HL-60 (cell line): Measurements from ENCODE around the gene ADAM12.

Experiments
- DNase-seq, 2 experiments: peaks; one replicate each; pipeline ENCODE4 v3.0.0-alpha.2; 2010 to 2020; ENCODE audit warnings: low read depth in 1 of 2, low spot score in 1 of 2
- H3K27ac ChIP-seq: fragments of 250-450 bp; sonication (Bioruptor Pico); replicated peaks from 2 replicates; pipeline ENCODE4 v1.5.1; 2020; ENCODE audit warnings: mild to moderate bottlenecking, moderate library complexity
- H3K27me3 ChIP-seq: fragments of 250-450 bp; sonication (Bioruptor Pico); 2 replicates; pipeline ENCODE4 v1.5.1; 2021; ENCODE audit warnings: mild to moderate bottlenecking, moderate library complexity; ENCODE audit not compliant: insufficient read depth, poor library complexity, severe bottlenecking
- H3K4me3 ChIP-seq: replicated peaks from 2 replicates; pipeline ENCODE4 v1.5.1; 2011; ENCODE audit warnings: mild to moderate bottlenecking, control low read depth, low read length; ENCODE audit not compliant: insufficient read depth
- GABPA ChIP-seq: IDR thresholded peaks from 2 replicates; pipeline ENCODE4 v1.6.1; 2012; ENCODE audit warnings: low read depth
- POLR2AphosphoS5 ChIP-seq: IDR thresholded peaks from 2 replicates; pipeline ENCODE4 v1.6.1; 2012; ENCODE audit warnings: low read depth
- REST ChIP-seq: IDR thresholded peaks from 2 replicates; pipeline ENCODE4 v1.6.1; 2012; ENCODE audit warnings: low read depth; ENCODE audit not compliant: insufficient replicate concordance
- SPI1 ChIP-seq: IDR thresholded peaks from 2 replicates; pipeline ENCODE4 v1.6.1; 2012; ENCODE audit warnings: low read depth, mild to moderate bottlenecking, borderline replicate concordance
- TF ChIP-seq, protein P1 (sequence below): IDR thresholded peaks from one replicate; pipeline ENCODE4 v1.5.1; 2011; ENCODE audit warnings: low read length, control low read depth, inconsistent platforms; ENCODE audit not compliant: insufficient read depth

Gene ADAM12

DNA sequence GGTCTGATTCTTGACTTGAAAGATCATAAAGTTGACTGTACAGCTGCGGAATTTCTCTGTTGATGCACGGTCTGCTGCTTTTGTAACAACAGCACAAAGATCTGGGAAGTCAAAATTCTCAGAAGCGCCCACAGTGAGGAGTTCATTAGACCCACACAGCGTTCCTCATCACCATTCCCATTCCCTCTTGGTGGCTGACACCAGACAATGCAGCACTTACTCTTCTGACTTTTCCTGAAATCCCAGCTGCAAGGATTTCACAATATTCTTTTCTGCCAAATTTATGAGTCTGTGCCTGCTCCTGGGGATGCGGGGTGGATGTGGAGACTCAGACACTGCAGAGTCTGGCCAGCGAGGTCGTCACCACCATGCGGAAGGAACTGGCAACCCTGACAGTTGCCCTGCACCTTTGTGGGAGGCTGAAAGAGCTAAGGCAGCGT lies 258.0 kb downstream of the ADAM12 start:
- H3K4me3 ChIP-seq, result no peak overlapping the region
- no peak overlapping the region for H3K27ac ChIP-seq
- H3K27me3 ChIP-seq, result no peaks in the 10 kb centered on the region
- TF ChIP-seq SPI1, result no peak
- TF ChIP-seq, protein P1, sequence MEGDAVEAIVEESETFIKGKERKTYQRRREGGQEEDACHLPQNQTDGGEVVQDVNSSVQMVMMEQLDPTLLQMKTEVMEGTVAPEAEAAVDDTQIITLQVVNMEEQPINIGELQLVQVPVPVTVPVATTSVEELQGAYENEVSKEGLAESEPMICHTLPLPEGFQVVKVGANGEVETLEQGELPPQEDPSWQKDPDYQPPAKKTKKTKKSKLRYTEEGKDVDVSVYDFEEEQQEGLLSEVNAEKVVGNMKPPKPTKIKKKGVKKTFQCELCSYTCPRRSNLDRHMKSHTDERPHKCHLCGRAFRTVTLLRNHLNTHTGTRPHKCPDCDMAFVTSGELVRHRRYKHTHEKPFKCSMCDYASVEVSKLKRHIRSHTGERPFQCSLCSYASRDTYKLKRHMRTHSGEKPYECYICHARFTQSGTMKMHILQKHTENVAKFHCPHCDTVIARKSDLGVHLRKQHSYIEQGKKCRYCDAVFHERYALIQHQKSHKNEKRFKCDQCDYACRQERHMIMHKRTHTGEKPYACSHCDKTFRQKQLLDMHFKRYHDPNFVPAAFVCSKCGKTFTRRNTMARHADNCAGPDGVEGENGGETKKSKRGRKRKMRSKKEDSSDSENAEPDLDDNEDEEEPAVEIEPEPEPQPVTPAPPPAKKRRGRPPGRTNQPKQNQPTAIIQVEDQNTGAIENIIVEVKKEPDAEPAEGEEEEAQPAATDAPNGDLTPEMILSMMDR, result no peak
- TF ChIP-seq GABPA, result no peak
- no peak for TF ChIP-seq REST
- no peak for TF ChIP-seq POLR2AphosphoS5
- DNase-seq, result no peak

DNA sequence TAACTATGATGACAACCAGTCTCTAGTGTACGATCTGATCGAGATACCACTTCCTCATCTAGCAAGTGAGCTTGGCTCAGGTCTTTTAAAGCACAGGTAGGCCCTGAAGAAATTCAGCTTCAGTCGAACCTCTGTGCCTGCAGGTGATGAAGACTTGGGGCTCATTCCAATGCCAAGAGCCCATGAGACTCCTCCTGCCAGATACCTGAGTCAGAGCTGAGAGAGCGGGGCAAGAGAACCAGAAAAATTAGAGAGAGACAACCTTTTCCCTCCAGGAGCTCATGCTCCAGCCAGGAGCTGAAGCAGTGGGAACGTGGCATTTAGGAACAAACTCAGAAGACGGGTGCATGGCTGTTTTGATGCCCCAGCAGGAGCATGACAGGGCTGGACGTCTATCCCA lies 259.3 kb downstream of the ADAM12 start:
- TF ChIP-seq SPI1, result peak; percentile 60; the same call in 1 of the 2 replicates
- no peak for TF ChIP-seq POLR2AphosphoS5
- TF ChIP-seq GABPA, result no peak
- H3K27me3 ChIP-seq, result no peaks in the 10 kb centered on the region
- no peak overlapping the region for H3K27ac ChIP-seq
- no peak overlapping the region for H3K4me3 ChIP-seq
- DNase-seq, result no peak

GRCh38 chr10:126128581-126128980 lies 259.7 kb downstream of the ADAM12 start:
- no peak overlapping the region for H3K4me3 ChIP-seq
- H3K27me3 ChIP-seq, result no peaks in the 10 kb centered on the region
- TF ChIP-seq REST (no peak), GABPA (no peak), POLR2AphosphoS5 (no peak), SPI1 (no peak)
- TF ChIP-seq, protein P1, result no peak
- DNase-seq, result no peak
- no peak overlapping the region for H3K27ac ChIP-seq

DNA sequence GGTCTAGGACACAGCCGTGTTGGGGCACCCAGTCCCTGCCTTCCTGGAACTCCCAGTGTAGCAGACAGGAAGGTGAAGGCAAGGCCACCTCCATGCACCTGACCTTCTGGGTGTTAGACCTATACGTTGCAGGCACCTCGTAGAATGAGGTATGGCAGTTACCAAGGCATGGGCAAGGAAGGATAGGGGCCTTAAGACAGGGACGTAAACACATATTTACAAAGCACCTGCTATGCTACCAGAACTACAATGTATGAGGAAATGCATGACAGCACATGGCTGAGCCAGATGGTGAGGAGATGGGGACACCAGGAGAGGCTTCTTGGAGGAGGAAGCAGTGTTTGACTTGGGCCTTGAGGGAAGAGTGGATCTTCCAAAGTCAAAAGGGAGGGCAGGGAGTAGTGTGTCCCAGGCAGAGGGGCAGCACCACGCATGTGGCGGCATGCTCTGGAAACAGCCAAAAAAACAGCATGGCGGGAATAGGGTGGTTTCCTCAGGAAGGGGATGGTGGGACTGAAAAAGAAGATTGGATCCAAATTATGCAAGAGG lies 260.7 kb downstream of the ADAM12 start:
- TF ChIP-seq POLR2AphosphoS5, result no peak
- TF ChIP-seq, protein P1, result no peak
- TF ChIP-seq GABPA, result no peak
- no peak for TF ChIP-seq REST
- TF ChIP-seq SPI1, result no peak
- no peak overlapping the region for H3K4me3 ChIP-seq
- no peak overlapping the region for H3K27ac ChIP-seq
- no peaks in the 10 kb centered on the region for H3K27me3 ChIP-seq
- DNase-seq, result no peak
